Tibial nerve (tissue), 4 donors: ENCODE results near the gene STXBP6. TPM values are rescaled to one million over a fixed set of nuclear protein-coding genes. Genes with fewer than 3 reads are reported as not detected.

ENCODE experiments used
- DNase-seq, 2 donors: peaks; one replicate each; pipeline ENCODE4 v3.0.0-alpha.2; 2019; ENCODE audit warnings: low spot score in 2 of 2
- H3K27ac ChIP-seq, 4 donors: fragments of 200-600 bp; sonication (generic) in 3 of 4; one replicate each; pipeline ENCODE4 v1.5.1; 2017 to 2019; ENCODE audit warnings: mild to moderate bottlenecking in 1 of 4
- H3K27me3 ChIP-seq, 2 donors: fragments of 200-600 bp; sonication (generic) in 1 of 2; one replicate each; pipeline versions ENCODE4 v1.5.1 to v1.6.0; 2017 to 2019
- H3K36me3 ChIP-seq, 3 donors: fragments of 200-600 bp; sonication (generic); one replicate each; pipeline ENCODE4 v1.5.1; 2018 to 2019
- H3K4me1 ChIP-seq, 4 donors: fragments of 200-600 bp; sonication (generic) in 3 of 4; one replicate each; pipeline ENCODE4 v1.5.1; 2017 to 2019
- H3K4me3 ChIP-seq, 4 donors: fragments of 200-600 bp; sonication (generic) in 3 of 4; one replicate each; pipeline ENCODE4 v1.5.1; 2017 to 2019; ENCODE audit warnings: mild to moderate bottlenecking in 1 of 4, moderate library complexity in 1 of 4
- H3K9me3 ChIP-seq, 4 donors: fragments of 200-600 bp; sonication (generic) in 3 of 4; one replicate each; pipeline ENCODE4 v1.5.1; 2017 to 2019
- EP300 ChIP-seq, 2 donors: sonication (generic); formaldehyde crosslinking; IDR thresholded peaks; one replicate each; pipeline ENCODE4 v1.6.1; 2017; ENCODE audit warnings: antibody characterized with exemption in 2 of 2, mild to moderate bottlenecking in 1 of 2
- POLR2A ChIP-seq, 2 donors: fragments of 450-650 bp; IDR thresholded peaks; one replicate each; pipeline ENCODE4 v1.6.1; 2017; ENCODE audit warnings: antibody characterized with exemption in 2 of 2, mild to moderate bottlenecking in 2 of 2, moderate library complexity in 2 of 2
- WGBS, 2 donors: methylation state at CpG; one replicate each; pipeline ENCODE4 v1.1.5; 2018; 5-methylcytosine and 5-hydroxymethylcytosine counted together
- total RNA-seq, 4 donors: library from RNA; depleted of rRNA; stranded (reverse); fragments of >200 nt; gene quantifications; one replicate each; pipeline ENCODE4 v1.1.0, GENCODE V29; 2016
- TF ChIP-seq, protein P1 (sequence below), 5 experiments: fragments of 200-600 bp in 3 of 5; fragments of 450-650 bp in 2 of 5; sonication (generic) in 3 of 5; IDR thresholded peaks; one replicate each; pipeline ENCODE4 v1.5.1; 2016 to 2019; ENCODE audit warnings: antibody characterized with exemption in 5 of 5, mild to moderate bottlenecking in 3 of 5, moderate library complexity in 2 of 5

Gene STXBP6
- total RNA-seq, 4 donors from 2014 or later, result 12.6 to 42.6 (median 33.5) TPM

DNA sequence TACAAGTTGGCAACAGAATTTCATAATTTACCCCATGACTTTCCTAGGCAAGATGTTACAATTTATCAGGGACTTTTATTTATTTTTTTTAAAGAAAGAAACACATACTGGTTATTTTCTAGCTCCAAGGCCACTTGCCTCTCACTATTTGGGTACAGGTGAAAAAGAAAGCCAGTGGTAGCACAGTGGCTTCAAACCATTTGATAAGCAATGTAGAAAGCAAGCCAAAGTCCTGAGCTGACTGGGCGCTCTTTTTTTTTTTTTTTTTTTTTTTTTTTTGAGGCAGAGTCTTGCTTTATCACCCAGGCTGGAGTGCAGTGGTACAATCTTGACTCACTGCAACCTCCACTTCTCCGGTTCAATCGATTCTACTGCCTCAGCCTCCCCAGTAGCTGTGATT lies 73.3 kb downstream of the STXBP6 start:
- H3K4me1 ChIP-seq, result peaks cover 0 to 4% (median 0%) of the 10 kb centered on the region in 4 donors
- WGBS, 2 donors, result 95 to 97% methylated on average over 3 of the region's 3 CpGs
- no peak for DNase-seq
- no peaks in the 10 kb centered on the region for H3K9me3 ChIP-seq
- no peak overlapping the region for H3K4me3 ChIP-seq
- TF ChIP-seq EP300 (IDR thresholded peaks at IDR 0.05) (no peak), POLR2A (IDR thresholded peaks at IDR 0.05) (no peak)
- TF ChIP-seq, protein P1, sequence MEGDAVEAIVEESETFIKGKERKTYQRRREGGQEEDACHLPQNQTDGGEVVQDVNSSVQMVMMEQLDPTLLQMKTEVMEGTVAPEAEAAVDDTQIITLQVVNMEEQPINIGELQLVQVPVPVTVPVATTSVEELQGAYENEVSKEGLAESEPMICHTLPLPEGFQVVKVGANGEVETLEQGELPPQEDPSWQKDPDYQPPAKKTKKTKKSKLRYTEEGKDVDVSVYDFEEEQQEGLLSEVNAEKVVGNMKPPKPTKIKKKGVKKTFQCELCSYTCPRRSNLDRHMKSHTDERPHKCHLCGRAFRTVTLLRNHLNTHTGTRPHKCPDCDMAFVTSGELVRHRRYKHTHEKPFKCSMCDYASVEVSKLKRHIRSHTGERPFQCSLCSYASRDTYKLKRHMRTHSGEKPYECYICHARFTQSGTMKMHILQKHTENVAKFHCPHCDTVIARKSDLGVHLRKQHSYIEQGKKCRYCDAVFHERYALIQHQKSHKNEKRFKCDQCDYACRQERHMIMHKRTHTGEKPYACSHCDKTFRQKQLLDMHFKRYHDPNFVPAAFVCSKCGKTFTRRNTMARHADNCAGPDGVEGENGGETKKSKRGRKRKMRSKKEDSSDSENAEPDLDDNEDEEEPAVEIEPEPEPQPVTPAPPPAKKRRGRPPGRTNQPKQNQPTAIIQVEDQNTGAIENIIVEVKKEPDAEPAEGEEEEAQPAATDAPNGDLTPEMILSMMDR (IDR thresholded peaks at IDR 0.05), result no peak
- no peaks in the 10 kb centered on the region for H3K27me3 ChIP-seq
- no peaks in the 10 kb centered on the region for H3K36me3 ChIP-seq
- no peak overlapping the region for H3K27ac ChIP-seq

DNA sequence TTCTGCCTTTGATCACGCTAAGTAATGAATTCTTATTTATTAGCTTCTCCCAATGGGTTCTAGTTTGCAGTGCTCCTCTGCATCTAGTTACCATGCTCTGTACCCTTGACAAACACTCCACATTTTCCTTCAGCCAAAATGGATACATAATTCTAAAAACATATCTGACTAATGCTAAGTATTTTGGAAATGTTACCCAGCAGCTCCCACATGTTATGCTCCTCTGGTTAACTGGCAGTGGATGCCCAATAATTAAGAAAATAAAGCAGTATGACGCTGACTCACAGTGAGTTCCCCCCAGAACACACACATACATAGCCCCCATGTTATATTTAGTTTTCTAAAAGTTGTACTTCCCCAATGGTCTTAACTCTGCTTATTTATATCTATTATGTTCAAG lies 74.6 kb downstream of the STXBP6 start:
- 62 to 86% methylated on average over 2 of the region's 2 CpGs for WGBS, 2 donors
- Histone ChIP-seq H3K4me3 (no peak overlapping the region), H3K4me1 (peaks cover 0 to 9% (median 0%) of the 10 kb centered on the region in 4 donors), H3K27ac (no peak overlapping the region), H3K27me3 (no peaks in the 10 kb centered on the region), H3K9me3 (no peaks in the 10 kb centered on the region), H3K36me3 (no peaks in the 10 kb centered on the region)
- DNase-seq, result no peak
- TF ChIP-seq, protein P1 (IDR thresholded peaks at IDR 0.05), result no peak
- no peak for TF ChIP-seq POLR2A (IDR thresholded peaks at IDR 0.05)
- TF ChIP-seq EP300 (IDR thresholded peaks at IDR 0.05), result no peak

DNA sequence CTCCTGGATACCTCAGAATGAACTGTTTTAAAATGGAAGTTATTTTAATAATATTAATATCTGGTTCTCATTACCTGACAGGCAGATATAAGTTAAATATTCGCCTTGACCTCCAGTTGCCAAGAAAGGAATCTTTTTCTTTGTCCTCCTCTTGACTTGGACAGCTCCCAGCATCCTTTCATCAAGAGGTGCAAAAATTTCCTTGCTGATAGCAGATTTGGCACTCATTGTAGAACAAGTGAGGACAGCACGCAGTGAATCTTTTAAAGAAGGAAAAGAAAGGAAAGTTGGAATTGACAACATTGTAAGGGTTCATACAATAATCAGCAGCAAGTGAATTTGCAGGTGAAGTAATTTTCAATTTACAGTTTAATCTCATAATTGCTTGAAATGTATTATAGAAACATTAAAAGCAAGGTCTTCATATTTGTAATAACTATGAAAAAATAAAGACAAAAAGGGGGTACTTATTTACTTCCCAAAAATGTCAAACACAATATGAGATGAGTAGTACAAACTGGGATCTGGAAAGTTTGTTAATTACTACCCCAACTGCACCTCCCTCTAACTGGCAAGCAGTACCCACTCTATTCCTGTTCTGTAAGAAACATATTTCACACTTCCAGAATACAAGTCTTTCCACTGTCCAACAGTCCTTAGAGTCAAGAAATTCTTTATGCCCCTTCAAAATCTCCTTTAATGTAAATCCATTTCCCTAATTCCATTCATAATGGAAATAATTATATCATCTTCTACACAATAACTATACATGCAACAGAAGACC lies 75.2 kb downstream of the STXBP6 start:
- no peak overlapping the region for H3K27ac ChIP-seq

DNA sequence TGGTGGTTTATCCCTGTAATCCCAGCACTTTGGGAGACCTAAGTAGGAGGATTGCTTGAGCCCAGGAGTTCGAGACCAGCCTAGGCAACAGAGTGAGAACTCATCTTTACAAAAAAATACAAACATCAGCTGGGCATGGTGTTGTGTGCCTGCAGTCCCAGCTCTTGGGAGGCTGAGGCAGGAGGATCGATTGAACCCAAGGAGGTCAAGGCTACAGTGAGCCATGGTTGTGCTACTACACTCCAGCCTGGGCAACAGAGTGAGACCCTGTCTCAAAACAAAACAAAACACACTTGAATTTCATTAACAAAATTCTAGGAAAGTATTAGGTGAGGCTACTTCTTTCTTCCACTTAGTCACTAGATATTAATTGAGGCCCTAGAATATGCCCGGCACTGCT lies 77.1 kb downstream of the STXBP6 start:
- Histone ChIP-seq H3K27me3 (no peaks in the 10 kb centered on the region), H3K4me1 (peaks cover 0 to 9% (median 0%) of the 10 kb centered on the region in 4 donors), H3K9me3 (no peaks in the 10 kb centered on the region), H3K27ac (no peak overlapping the region), H3K36me3 (no peaks in the 10 kb centered on the region), H3K4me3 (no peak overlapping the region)
- no peak for DNase-seq
- WGBS, 2 donors, result 91 to 94% methylated on average over 3 of the region's 3 CpGs
- TF ChIP-seq EP300 (IDR thresholded peaks at IDR 0.05), result no peak
- TF ChIP-seq, protein P1 (IDR thresholded peaks at IDR 0.05), result no peak
- no peak for TF ChIP-seq POLR2A (IDR thresholded peaks at IDR 0.05)

More for the DNA sequence above, 75.2 kb downstream of the STXBP6 start:
- H3K36me3 ChIP-seq, result no peaks in the 10 kb centered on the region
- H3K27me3 ChIP-seq, result no peaks in the 10 kb centered on the region
- peaks cover 0 to 9% (median 0%) of the 10 kb centered on the region in 4 donors for H3K4me1 ChIP-seq
- no peak overlapping the region for H3K4me3 ChIP-seq
- no peak for DNase-seq
- no peaks in the 10 kb centered on the region for H3K9me3 ChIP-seq
- 73% methylated on average over 2 of the region's 2 CpGs for WGBS, 2 donors
- no peak for TF ChIP-seq POLR2A (IDR thresholded peaks at IDR 0.05)
- no peak for TF ChIP-seq EP300 (IDR thresholded peaks at IDR 0.05)
- TF ChIP-seq, protein P1 (IDR thresholded peaks at IDR 0.05), result no peak

DNA sequence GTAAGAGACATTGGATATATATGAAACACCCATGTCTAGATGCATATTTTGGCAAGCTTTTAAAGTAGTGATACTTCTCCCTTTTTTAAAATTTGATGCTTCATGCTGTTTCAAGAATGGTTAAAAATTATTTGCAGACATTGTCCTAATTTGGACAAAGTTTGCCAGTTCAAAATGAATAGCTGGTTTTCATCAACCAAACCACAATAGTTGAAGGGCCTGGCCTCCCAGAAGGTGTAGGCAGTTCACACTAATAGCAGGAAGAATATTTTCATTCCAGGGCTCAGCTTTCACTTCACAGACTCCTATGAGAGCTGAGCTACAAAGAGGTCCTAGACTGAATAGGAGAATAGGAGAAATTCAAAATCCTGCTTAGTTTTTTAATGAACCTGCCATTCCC lies 78.7 kb downstream of the STXBP6 start:
- Histone ChIP-seq H3K27me3 (no peaks in the 10 kb centered on the region), H3K9me3 (no peaks in the 10 kb centered on the region), H3K36me3 (no peaks in the 10 kb centered on the region), H3K4me3 (no peak overlapping the region), H3K4me1 (peaks cover 0 to 18% (median 0%) of the 10 kb centered on the region in 4 donors), H3K27ac (no peak overlapping the region)
- DNase-seq, result no peak
- TF ChIP-seq POLR2A (IDR thresholded peaks at IDR 0.05), result no peak
- TF ChIP-seq, protein P1 (IDR thresholded peaks at IDR 0.05), result no peak
- TF ChIP-seq EP300 (IDR thresholded peaks at IDR 0.05), result no peak
